ENCODE results near the gene SURF1.

DNA sequence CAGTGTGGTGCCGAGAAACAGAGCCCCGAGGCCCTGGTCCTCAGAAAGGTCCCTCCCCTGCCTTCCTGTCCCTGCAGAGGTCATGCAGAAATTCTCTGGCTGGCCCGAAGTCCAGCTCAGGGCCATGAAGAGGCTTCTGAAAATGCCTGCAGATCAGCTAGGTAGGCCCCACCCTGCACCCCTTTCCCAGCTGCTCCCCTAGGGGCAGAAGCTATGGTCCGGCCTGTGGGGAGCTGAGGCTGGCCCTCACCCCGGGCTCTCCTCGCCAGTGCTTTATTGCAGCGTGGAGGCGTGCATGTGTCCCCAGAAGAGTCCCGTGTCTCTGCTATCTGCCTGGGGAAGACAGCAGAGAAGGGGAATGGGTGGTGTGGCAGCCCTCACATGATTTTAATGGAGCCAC lies 41.6 kb upstream of the SURF1 start:
- TF ChIP-seq CTCF (IDR thresholded peaks at IDR 0.05; ENCODE audit: insufficient read depth, low read length) (no peak), POLR2AphosphoS5 (IDR thresholded peaks at IDR 0.05; ENCODE audit: low read depth) (no peak), GABPA (IDR thresholded peaks at IDR 0.05; ENCODE audit: low read depth) (no peak)

Data from HL-60 (cell line).